Measurements from ENCODE around the gene NCKIPSD. TPM values are rescaled to one million over a fixed set of nuclear protein-coding genes. Genes with fewer than 3 reads are reported as not detected.

The NCKIPSD gene
- total RNA-seq, 2 donors from 2014 or later, result 16.6 to 22.1 TPM

- Histone ChIP-seq H3K4me1 (peaks cover 6% of the 10 kb centered on the region), H3K27ac (no peak overlapping the region), H3K27me3 (no peaks in the 10 kb centered on the region), H3K36me3 (replicated peaks in 1 of 2; ENCODE audit: insufficient read depth in 1 of 2, low read depth in 2 of 2) (peaks cover 0 to 2% of the 10 kb centered on the region in 2 donors), H3K4me3 (no peak overlapping the region), H3K9me3 (no peaks in the 10 kb centered on the region)
- no peak for TF ChIP-seq CTCF (IDR thresholded peaks at IDR 0.05)
- no peak for TF ChIP-seq POLR2A (IDR thresholded peaks at IDR 0.05)
- no peak for ATAC-seq
- 83 to 94% methylated on average over 6 to 10 of the region's 10 CpGs for WGBS, 2 donors
- no peak for DNase-seq
- intact Hi-C loops (cut with DNase I), result no loop called here
Observed at GRCh38 chr3:48624767-48625166, 60.9 kb downstream of the NCKIPSD start.

GRCh38 chr3:48623851-48624547, 61.7 kb downstream of the NCKIPSD start:
- H3K27me3 ChIP-seq, result no peaks in the 10 kb centered on the region
- H3K9me3 ChIP-seq, result no peaks in the 10 kb centered on the region
- no peak for DNase-seq
- WGBS, 2 donors, result 74% methylated on average over 6 of the region's 6 CpGs
- intact Hi-C loops (cut with DNase I), result no loop called here
- no peak for ATAC-seq
- no peak overlapping the region for H3K27ac ChIP-seq
- H3K4me3 ChIP-seq, result no peak overlapping the region
- peaks cover 0 to 2% of the 10 kb centered on the region in 2 donors for H3K36me3 ChIP-seq (replicated peaks in 1 of 2; ENCODE audit: insufficient read depth in 1 of 2, low read depth in 2 of 2)
- H3K4me1 ChIP-seq, result peaks cover 13% of the 10 kb centered on the region
- no peak for TF ChIP-seq CTCF (IDR thresholded peaks at IDR 0.05)

Small RNA genes within 50 kb of the gene (microRNA-seq; reads per million reads assigned to microRNA genes)
- gene MIR4793 (ENCODE audit: borderline number of aligned reads in 2 of 2, borderline replicate concordance in 2 of 2), result 0 reads per million in 2 donors

Small RNA genes within 50 kb of the gene (small RNA-seq; reads per million reads assigned to genes)
- gene AC141002.1, result not detected

Other genes starting within 250 kb of the NCKIPSD start
- gene CCDC51, start 245.8 kb downstream of the NCKIPSD start, total RNA-seq, result 1 to 10 TPM in 1 of 2 donors, under 1 TPM in 1; 0.33 to 2.6 TPM
- gene TMA7, start 245.7 kb downstream of the NCKIPSD start, total RNA-seq, result 100 to 1,000 TPM; 113 to 156 TPM
- 1 to 10 TPM; 2.6 to 4.3 TPM for gene ATRIP, start 239.2 kb downstream of the NCKIPSD start, total RNA-seq
- gene SHISA5, start 181.7 kb downstream of the NCKIPSD start, total RNA-seq, result 10 to 100 TPM; 46.5 to 48.5 TPM
- 10 to 100 TPM in 1 of 2 donors, 1 to 10 TPM in 1; 8.9 to 11.4 TPM for gene PFKFB4, start 129.1 kb downstream of the NCKIPSD start, total RNA-seq
- not detected for gene UCN2, start 122.1 kb downstream of the NCKIPSD start, total RNA-seq
- gene COL7A1, start 90.6 kb downstream of the NCKIPSD start, total RNA-seq, result 1 to 10 TPM in 1 of 2 donors, under 1 TPM in 1; 0.52 to 2.3 TPM
- gene UQCRC1, start 76.3 kb downstream of the NCKIPSD start, total RNA-seq, result 100 to 1,000 TPM in 1 of 2 donors, 10 to 100 TPM in 1; 92.9 to 161 TPM
- gene TMEM89, start 64.1 kb downstream of the NCKIPSD start, total RNA-seq, result not detected
- gene SLC26A6, start 50.5 kb downstream of the NCKIPSD start, total RNA-seq, result 10 to 100 TPM; 17.8 to 35.0 TPM
- gene CELSR3, start 23.0 kb downstream of the NCKIPSD start, total RNA-seq, result 1 to 10 TPM in 1 of 2 donors, under 1 TPM in 1; 0.66 to 2.6 TPM
- 100 to 1,000 TPM in 1 of 2 donors, 10 to 100 TPM in 1; 67.5 to 138 TPM for gene IP6K2, start 31.3 kb upstream of the NCKIPSD start, total RNA-seq
- gene PRKAR2A, start 162.0 kb upstream of the NCKIPSD start, total RNA-seq, result 10 to 100 TPM; 14.8 to 32.0 TPM
- gene SLC25A20, start 213.0 kb upstream of the NCKIPSD start, total RNA-seq, result 10 to 100 TPM; 20.8 to 31.4 TPM
- 10 to 100 TPM; 43.1 to 99.5 TPM for gene ARIH2, start 232.9 kb upstream of the NCKIPSD start, total RNA-seq